Endothelial cell of umbilical vein (primary cell): ENCODE measurements around the gene ZNRF3. TPM values are rescaled to one million over a fixed set of nuclear protein-coding genes. Genes with fewer than 3 reads are reported as not detected.

ENCODE experiments used
- BruUV-seq: library from RNA; stranded (reverse); fragments of 400-500 nt; replicated peaks from 2 replicates; lab custom pipeline; 2021; lab: Mats Ljungman, UMichigan
- CTCF ChIA-PET: fragments of 300-600, 350-600 bp; sonication (Branson Sonifier 250); formaldehyde crosslinking; loops from one replicate; lab custom pipeline; 2021; ENCODE audit warnings: antibody characterized with exemption, inconsistent platforms; lab: Charles Lee
- POLR2A ChIA-PET: fragments of 300-600, 350-600 bp; sonication (Branson Sonifier 250); formaldehyde crosslinking; loops from one replicate; lab custom pipeline; 2021; ENCODE audit warnings: antibody characterized with exemption, inconsistent platforms; lab: Charles Lee
- DNase-seq: peaks from one replicate; pipeline ENCODE4 v3.0.0-alpha.2; 2011; ENCODE audit warnings: low read depth, low spot score
- FAIRE-seq: peaks from 2 replicates; lab custom pipeline; 2011; peaks lifted over from hg19 to GRCh38; lab: Jason Lieb, UNC
- H2AFZ ChIP-seq: 2 replicates; pipeline ENCODE4 v1.6.0; 2012; ENCODE audit warnings: low read depth, low read length, control low read depth, inconsistent platforms
- H3K27ac ChIP-seq: 2 replicates; pipeline ENCODE4 v1.5.1; 2011; ENCODE audit warnings: low read depth, mild to moderate bottlenecking, control low read depth, low read length, moderate library complexity; ENCODE audit not compliant: insufficient read depth
- H3K27me3 ChIP-seq, 2 experiments: 2 replicates each; pipeline versions ENCODE4 v1.6.0 to v1.6.1; 2011; ENCODE audit warnings: low read length in 2 of 2, mixed read lengths in 1 of 2; ENCODE audit not compliant: control insufficient read depth in 2 of 2, insufficient read depth in 2 of 2
- H3K36me3 ChIP-seq, 2 experiments: 2 replicates in 1 of 2; 3 replicates in 1 of 2; pipeline ENCODE4 v1.5.1; 2011; ENCODE audit warnings: low read length in 2 of 2, mild to moderate bottlenecking in 1 of 2, moderate library complexity in 1 of 2; ENCODE audit not compliant: control insufficient read depth in 2 of 2, insufficient read depth in 2 of 2; ENCODE audit errors: extremely low read depth in 1 of 2
- H3K4me1 ChIP-seq: 3 replicates; pipeline ENCODE4 v1.5.1; 2011; ENCODE audit warnings: mild to moderate bottlenecking, low read length; ENCODE audit not compliant: control insufficient read depth, insufficient read depth; ENCODE audit errors: extremely low read depth
- H3K4me2 ChIP-seq: 2 replicates; pipeline ENCODE4 v1.6.1; 2011; ENCODE audit warnings: low read length, control low read depth, mixed read lengths; ENCODE audit not compliant: insufficient read depth
- H3K4me3 ChIP-seq, 3 experiments: fragments of 200-600 bp in 1 of 3; sonication (generic), shearing (Covaris generic) in 1 of 3; replicated peaks in 1 of 3; 2 replicates each; pipeline ENCODE4 v1.5.1; 2011 to 2016; ENCODE audit warnings: control low read depth in 3 of 3, low read length in 3 of 3, mild to moderate bottlenecking in 2 of 3, inconsistent platforms in 1 of 3, low read depth in 1 of 3, moderate library complexity in 1 of 3; ENCODE audit not compliant: insufficient read depth in 1 of 3
- H3K79me2 ChIP-seq: 2 replicates; pipeline ENCODE4 v1.6.0; 2012; ENCODE audit warnings: low read length, inconsistent platforms; ENCODE audit not compliant: control insufficient read depth, insufficient read depth
- H3K9ac ChIP-seq: replicated peaks from 2 replicates; pipeline ENCODE3; 2011; ENCODE audit warnings: low read length, control low read depth; ENCODE audit not compliant: insufficient read depth; ENCODE audit errors: extremely low read depth
- H3K9me1 ChIP-seq: replicated peaks from 3 replicates; pipeline ENCODE4 v1.6.0; 2011; ENCODE audit warnings: mild to moderate bottlenecking, low read length; ENCODE audit not compliant: control insufficient read depth, insufficient read depth; ENCODE audit errors: extremely low read depth
- H3K9me3 ChIP-seq: replicated peaks from 2 replicates; pipeline ENCODE4 v1.5.1; 2012; ENCODE audit warnings: low read length, inconsistent platforms; ENCODE audit not compliant: control insufficient read depth, insufficient read depth
- H4K20me1 ChIP-seq: replicated peaks from 2 replicates; pipeline ENCODE3; 2011; ENCODE audit warnings: mild to moderate bottlenecking, low read length; ENCODE audit not compliant: control insufficient read depth, insufficient read depth; ENCODE audit errors: extremely low read depth
- CTCF ChIP-seq, 2 donors: IDR thresholded peaks; 1 replicate in 1 of 2; 2 replicates in 1 of 2; pipeline ENCODE4 v1.5.1; 2011; ENCODE audit warnings: low read length in 2 of 2, mild to moderate bottlenecking in 2 of 2, moderate library complexity in 2 of 2, control low read depth in 1 of 2, inconsistent platforms in 1 of 2, low read depth in 1 of 2; ENCODE audit not compliant: insufficient read depth in 1 of 2; ENCODE audit errors: extremely low read depth in 1 of 2
- EZH2 ChIP-seq: IDR thresholded peaks from 2 replicates; pipeline ENCODE4 v1.6.1; 2012; ENCODE audit warnings: borderline replicate concordance, low read depth, mild to moderate bottlenecking, moderate library complexity, low read length, inconsistent platforms; ENCODE audit not compliant: severe bottlenecking
- FOS ChIP-seq: IDR thresholded peaks from 2 replicates; pipeline ENCODE4 v1.6.1; 2011; ENCODE audit warnings: mild to moderate bottlenecking, low read length, moderate library complexity, borderline replicate concordance; ENCODE audit not compliant: insufficient read depth
- GATA2 ChIP-seq: IDR thresholded peaks from 2 replicates; pipeline ENCODE4 v1.7.0; 2011; ENCODE audit warnings: low read depth, mild to moderate bottlenecking, moderate library complexity, mixed read lengths, low read length; ENCODE audit not compliant: insufficient read length, insufficient read depth
- JUN ChIP-seq: IDR thresholded peaks from 2 replicates; pipeline ENCODE4 v1.6.1; 2011; ENCODE audit warnings: borderline replicate concordance, low read depth; ENCODE audit not compliant: insufficient read length, insufficient read depth
- MAX ChIP-seq: IDR thresholded peaks from 2 replicates; pipeline ENCODE4 v1.6.1; 2011; ENCODE audit not compliant: insufficient read depth, insufficient read length
- MYC ChIP-seq: IDR thresholded peaks from one replicate; pipeline ENCODE4 v1.6.1; 2011; ENCODE audit warnings: mild to moderate bottlenecking, low read depth, low read length
- POLR2A ChIP-seq: IDR thresholded peaks from 2 replicates; pipeline ENCODE4 v1.6.1; 2012; ENCODE audit warnings: low read depth, mild to moderate bottlenecking, control low read depth, low read length
- POLR2AphosphoS5 ChIP-seq: IDR thresholded peaks from 2 replicates; pipeline ENCODE4 v1.6.1; 2012; ENCODE audit warnings: low read depth, mild to moderate bottlenecking, control low read depth, low read length, moderate library complexity; ENCODE audit not compliant: insufficient read depth
- dilution Hi-C: fragments of 300-500 bp; cut with MboI; formaldehyde crosslinking; loops from one replicate; pipeline ENCODE4 v1.15.0; 2019; ENCODE audit warnings: low sequenced_read_pairs; ENCODE audit not compliant: extremely low pct_ligation_motif_present
- intact Hi-C: fragments of 100-400 bp; cut with micrococcal nuclease; formaldehyde crosslinking; loops from one replicate; pipeline ENCODE4 v1.10.0; 2022
- polyA plus RNA-seq, 4 experiments: library from polyadenylated mRNA; depleted of rRNA in 3 of 4; stranded (reverse) in 3 of 4; unstranded in 1 of 4; fragments of >200 nt; gene quantifications; 2 replicates each; pipeline versions ENCODE4 v1.2.1 to v1.2.3, GENCODE V29; 2011 to 2012; ENCODE audit warnings: missing spikeins in 1 of 4
- total RNA-seq: library from RNA; stranded (reverse); gene quantifications from 2 replicates; pipeline ENCODE4 v1.2.3, GENCODE V29; 2021

ZNRF3 gene
- total and polyA plus RNA-seq, 2 donors (not counting 3 experiments of a cell fraction or from before 2014, with no cell fraction given): 2.7 to 5.2 TPM

- H4K20me1 ChIP-seq: no peaks in the 10 kb centered on the region
- H3K79me2 ChIP-seq: no peaks in the 10 kb centered on the region
- POLR2A ChIA-PET: no interaction called here
- H3K27me3 ChIP-seq: no peaks in the 10 kb centered on the region
- H3K4me3 ChIP-seq: no peak overlapping the region
- BruUV-seq: no TSS peak
- no peak overlapping the region for H2AFZ ChIP-seq
- no peaks in the 10 kb centered on the region for H3K9me3 ChIP-seq
- no peak for DNase-seq
- intact Hi-C loops (loop anchor here (5.0 kb wide), 1 partner anchor 58 kb away; the partner anchor contains the start of gene ZNRF3), dilution Hi-C loops (no loop called here)
- no peaks in the 10 kb centered on the region for H3K36me3 ChIP-seq
- no peak for TF ChIP-seq EZH2
- TF ChIP-seq GATA2: no peak
- TF ChIP-seq FOS: no peak
- TF ChIP-seq JUN: no peak
- TF ChIP-seq POLR2A: no peak
- no peak for TF ChIP-seq MYC
- no peak for TF ChIP-seq CTCF (IDR thresholded peaks at IDR 0.05; ENCODE audit: extremely low read depth in 1 of 2, insufficient read depth in 1 of 2, low read depth in 1 of 2, low read length in 2 of 2)
- no peak for TF ChIP-seq MAX
- no peak for TF ChIP-seq POLR2AphosphoS5
- FAIRE-seq: no peak
- H3K4me2 ChIP-seq: no peak overlapping the region
- H3K27ac ChIP-seq: no peak overlapping the region
- H3K9me1 ChIP-seq: no peaks in the 10 kb centered on the region
- peaks cover 7% of the 10 kb centered on the region for H3K4me1 ChIP-seq
- no peak overlapping the region for H3K9ac ChIP-seq
- CTCF ChIA-PET: no interaction called here
These were observed 56.6 kb downstream of the ZNRF3 start for GRCh38 chr22:28939932-28940331.
